Activated effector memory CD4-positive, alpha-beta T cell treated with Interleukin-2 at 50 U/mL for 16 hours (primary cell): Measurements from ENCODE around the gene BTNL9.
"Not testable (repeated sequence)": the region's sequence is repeated elsewhere in the genome, so short reads cannot be mapped to it uniquely, and the experiment has no call there.

Experiments
- DNase-seq: peaks from one replicate; pipeline ENCODE4 v3.0.0-alpha.2; 2020

BTNL9 gene

GRCh38 chr5:181043285-181044092 is 3.4 kb downstream of the BTNL9 start:
- DNase-seq = no peak

- no peak for DNase-seq
Measured at GRCh38 chr5:181044093-181044599, 4.1 kb downstream of the BTNL9 start.

GRCh38 chr5:181044662-181045305 is 4.7 kb downstream of the BTNL9 start:
- DNase-seq = no peak

- no peak for DNase-seq
Measured at GRCh38 chr5:181045316-181045715, 5.2 kb downstream of the BTNL9 start.

DNA sequence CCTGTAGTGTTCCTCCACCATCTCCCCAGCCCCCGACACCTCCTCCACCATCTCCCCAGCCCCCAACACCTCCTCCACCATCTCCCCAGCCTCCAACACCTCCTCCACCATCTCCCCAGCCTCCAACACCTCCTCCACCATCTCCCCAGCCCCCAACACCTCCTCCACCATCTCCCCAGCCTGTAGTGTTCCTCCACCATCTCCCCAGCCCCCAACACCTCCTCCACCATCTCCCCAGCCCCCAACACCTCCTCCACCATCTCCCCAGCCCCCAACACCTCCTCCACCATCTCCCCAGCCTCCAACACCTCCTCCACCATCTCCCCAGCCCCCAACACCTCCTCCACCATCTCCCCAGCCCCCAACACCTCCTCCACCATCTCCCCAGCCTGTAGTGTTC is 5.8 kb downstream of the BTNL9 start:
- not testable (repeated sequence) for DNase-seq

DNA sequence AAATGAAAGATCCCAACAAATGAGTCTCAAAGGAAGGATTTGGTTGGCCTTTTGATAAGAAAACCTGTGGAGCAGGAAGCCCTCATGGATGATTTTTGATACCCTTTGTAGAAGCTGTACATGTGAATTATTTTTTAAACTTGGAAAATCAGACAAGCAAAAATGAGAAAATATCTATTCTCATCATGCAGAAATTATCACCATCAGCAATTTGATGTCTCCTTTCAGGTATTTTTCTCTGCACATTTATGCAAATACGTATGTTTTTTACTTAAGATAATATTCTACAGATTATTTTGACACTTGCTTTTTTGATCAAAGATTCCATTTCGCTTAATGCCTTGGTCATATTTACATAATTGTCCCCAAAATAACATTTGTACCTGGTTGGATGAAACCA is 7.2 kb downstream of the BTNL9 start:
- no peak for DNase-seq

DNA sequence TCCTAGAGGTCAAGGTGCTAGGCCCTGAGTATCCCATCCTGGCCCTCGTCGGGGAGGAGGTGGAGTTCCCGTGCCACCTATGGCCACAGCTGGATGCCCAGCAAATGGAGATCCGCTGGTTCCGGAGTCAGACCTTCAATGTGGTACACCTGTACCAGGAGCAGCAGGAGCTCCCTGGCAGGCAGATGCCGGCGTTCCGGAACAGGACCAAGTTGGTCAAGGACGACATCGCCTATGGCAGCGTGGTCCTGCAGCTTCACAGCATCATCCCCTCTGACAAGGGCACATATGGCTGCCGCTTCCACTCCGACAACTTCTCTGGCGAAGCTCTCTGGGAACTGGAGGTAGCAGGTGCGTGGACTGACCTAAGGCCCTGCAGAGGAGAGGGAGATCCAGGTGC is 7.9 kb downstream of the BTNL9 start:
- DNase-seq = no peak

DNA sequence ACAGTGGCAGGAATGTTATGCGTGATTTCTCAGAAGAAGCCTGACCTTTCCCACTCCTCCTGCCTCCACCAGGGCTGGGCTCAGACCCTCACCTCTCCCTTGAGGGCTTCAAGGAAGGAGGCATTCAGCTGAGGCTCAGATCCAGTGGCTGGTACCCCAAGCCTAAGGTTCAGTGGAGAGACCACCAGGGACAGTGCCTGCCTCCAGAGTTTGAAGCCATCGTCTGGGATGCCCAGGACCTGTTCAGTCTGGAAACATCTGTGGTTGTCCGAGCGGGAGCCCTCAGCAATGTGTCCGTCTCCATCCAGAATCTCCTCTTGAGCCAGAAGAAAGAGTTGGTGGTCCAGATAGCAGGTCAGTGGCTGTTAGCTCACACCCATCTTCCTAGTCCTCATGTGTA is 9.9 kb downstream of the BTNL9 start:
- DNase-seq = no peak

DNA sequence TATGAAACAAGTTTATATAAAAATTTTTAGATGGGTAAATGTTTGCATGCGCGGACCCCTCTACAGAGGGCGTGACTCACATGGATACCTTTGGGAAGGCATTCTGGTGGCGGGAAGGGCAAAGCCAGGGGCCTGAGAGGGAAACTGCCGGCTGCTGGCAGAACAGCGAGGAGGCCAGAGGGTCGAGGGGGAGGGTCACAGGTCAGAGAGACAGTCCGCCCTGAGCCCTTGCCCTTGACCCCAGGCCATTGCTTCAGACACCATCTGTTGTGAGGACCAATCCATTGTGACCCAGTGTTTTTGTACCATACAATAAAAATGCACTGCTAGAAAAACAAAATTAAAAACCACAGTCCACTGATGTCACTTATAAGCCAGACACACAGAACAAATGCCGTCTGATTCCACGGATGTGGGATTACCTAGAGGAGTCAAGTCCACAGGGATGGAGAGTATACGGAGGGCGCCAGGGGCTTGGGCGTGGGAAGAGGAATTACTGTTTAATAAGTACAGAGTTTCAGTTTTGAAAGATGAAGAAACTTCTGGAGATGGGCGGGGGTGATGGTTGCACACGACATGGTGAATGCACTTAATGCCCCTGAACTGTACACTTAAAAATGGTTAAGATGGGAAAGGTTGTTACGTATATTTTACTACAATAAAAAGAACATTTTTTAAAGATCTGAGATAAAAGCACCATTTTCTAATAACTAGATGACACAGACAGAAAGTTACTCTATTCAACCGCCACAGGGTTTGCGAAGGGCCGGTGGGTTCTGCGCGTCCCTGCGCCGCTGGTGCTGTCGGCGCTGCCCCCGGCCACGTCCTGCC is 12.0 kb downstream of the BTNL9 start:
- no peak for DNase-seq

GRCh38 chr5:181052672-181053487 is 12.8 kb downstream of the BTNL9 start:
- DNase-seq = no peak

GRCh38 chr5:181053488-181054121 is 13.5 kb downstream of the BTNL9 start:
- DNase-seq = no peak

GRCh38 chr5:181054138-181054537 is 14.1 kb downstream of the BTNL9 start:
- DNase-seq = no peak

DNA sequence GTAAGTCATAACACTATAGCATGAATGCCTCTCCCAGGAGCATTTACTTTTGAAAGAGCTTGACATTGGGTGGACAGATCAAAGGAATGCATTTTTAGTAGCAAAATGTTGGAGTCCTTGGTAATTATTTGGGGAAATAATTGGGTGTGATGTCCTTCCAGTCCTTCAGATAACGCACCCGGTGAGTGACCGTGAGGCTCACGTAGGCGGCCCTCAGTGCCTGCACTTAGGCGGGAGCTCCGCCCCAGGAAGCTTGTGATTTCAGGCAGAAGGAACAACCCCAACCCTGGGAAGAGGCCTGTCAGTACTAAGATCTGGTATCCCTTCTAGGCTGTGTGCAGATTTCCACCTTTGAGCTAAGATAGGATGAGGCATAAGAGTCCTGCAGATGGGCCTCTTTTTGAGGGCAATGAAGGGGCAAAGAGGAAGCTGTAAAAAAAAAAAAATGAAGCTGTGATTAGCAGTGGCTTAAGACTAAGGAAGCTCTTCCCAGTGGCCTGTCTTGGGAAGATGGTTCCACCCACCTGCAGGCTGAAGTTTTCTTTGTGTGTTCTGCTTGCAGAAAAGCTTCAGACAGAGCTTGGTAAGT is 14.9 kb downstream of the BTNL9 start:
- DNase-seq = no peak

DNA sequence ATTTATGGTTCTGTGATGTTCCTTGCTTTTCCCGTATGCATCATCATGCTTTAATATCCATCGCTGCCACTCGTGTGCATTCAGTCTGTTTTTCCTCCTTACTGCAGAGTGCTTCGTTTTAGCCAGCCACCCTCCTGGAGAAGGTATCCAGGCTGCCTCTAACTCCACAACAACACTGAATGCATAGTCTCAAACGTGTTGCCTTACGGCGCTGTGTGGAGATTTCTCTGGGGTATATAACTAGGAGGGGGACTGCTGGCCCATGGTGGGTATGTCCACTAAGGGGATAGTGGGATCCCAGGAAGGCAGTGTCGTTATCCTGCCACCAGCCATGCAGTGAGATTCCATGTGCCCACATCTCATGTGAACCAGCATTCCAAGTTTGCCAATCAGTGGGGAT is 16.4 kb downstream of the BTNL9 start:
- no peak for DNase-seq

- DNase-seq = no peak
Measured at GRCh38 chr5:181058321-181058720, 18.3 kb downstream of the BTNL9 start.

DNA sequence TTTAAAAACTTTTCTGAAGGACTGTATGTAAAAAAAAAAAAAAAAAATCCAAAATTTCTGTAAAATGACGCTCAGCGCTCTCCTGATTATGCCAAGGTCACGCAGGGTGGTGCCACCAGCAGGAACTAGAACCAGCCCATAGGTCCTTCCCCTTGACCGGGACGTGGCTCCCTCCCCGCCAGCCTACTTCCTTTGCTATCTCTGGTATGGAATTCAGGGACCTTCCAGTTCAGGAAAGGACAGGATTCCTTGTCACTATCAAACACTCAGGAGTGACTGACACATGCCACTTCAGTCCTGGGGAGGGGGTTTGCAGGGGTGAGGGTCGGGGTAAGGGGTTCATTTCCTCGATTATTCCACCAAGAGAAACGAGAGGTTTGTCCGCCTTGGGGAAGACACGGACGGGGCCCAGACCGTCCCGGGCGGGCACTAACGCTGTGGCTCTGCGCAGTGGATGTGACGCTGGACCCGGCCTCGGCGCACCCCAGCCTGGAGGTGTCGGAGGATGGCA is 18.8 kb downstream of the BTNL9 start:
- DNase-seq = no peak

GRCh38 chr5:181059297-181060230 is 19.5 kb downstream of the BTNL9 start:
- DNase-seq = no peak

GRCh38 chr5:181060231-181060590 is 20.1 kb downstream of the BTNL9 start:
- DNase-seq = no peak

- no peak for DNase-seq
Measured at GRCh38 chr5:181060924-181061323, 20.9 kb downstream of the BTNL9 start.

GRCh38 chr5:181061645-181062044 is 21.6 kb downstream of the BTNL9 start:
- no peak for DNase-seq
